Activated naive CD4-positive, alpha-beta T cell treated with anti-CD3 and anti-CD28 coated beads for 36 hours (primary cell): ENCODE data around the gene THADA. TPM values are rescaled to one million over a fixed set of nuclear protein-coding genes. Genes with fewer than 3 reads are reported as not detected.

Experiments used
- CTCF ChIA-PET: fragments of 350-600 bp; sonication (Branson Sonifier 250); formaldehyde crosslinking; loops from one replicate; lab custom pipeline; 2021; ENCODE audit warnings: antibody characterized with exemption; lab: Charles Lee
- DNase-seq: peaks from one replicate; pipeline ENCODE4 v3.0.0-alpha.2; 2020
- H3K27ac Mint-ChIP-seq: one replicate; pipeline ENCODE4 v1.8.0; 2021; ENCODE audit warnings: mild to moderate bottlenecking, mixed read lengths
- H3K27me3 Mint-ChIP-seq: one replicate; pipeline ENCODE4 v1.8.0; 2021; ENCODE audit warnings: low read depth, mixed read lengths
- H3K36me3 Mint-ChIP-seq: one replicate; pipeline ENCODE4 v1.8.0; 2021; ENCODE audit warnings: low read depth, mixed read lengths
- H3K4me1 Mint-ChIP-seq: one replicate; pipeline ENCODE4 v1.8.0; 2021; ENCODE audit warnings: low read depth, mixed read lengths
- H3K4me3 Mint-ChIP-seq: one replicate; pipeline ENCODE4 v1.8.0; 2021; ENCODE audit warnings: mild to moderate bottlenecking, moderate library complexity, mixed read lengths
- H3K9me3 Mint-ChIP-seq: one replicate; pipeline ENCODE4 v1.8.0; 2021; ENCODE audit warnings: mixed read lengths
- intact Hi-C: fragments of 100-400 bp; cut with micrococcal nuclease; formaldehyde crosslinking; loops from one replicate; pipeline ENCODE4 v1.15.1; 2023
- total RNA-seq, 2 experiments: library from RNA; stranded (reverse); gene quantifications; one replicate each; pipeline ENCODE4 v1.2.3, GENCODE V29; 2021

The THADA gene
- total RNA-seq, 2 experiments from 2014 or later, result 28.6 to 31.5 TPM

GRCh38 chr2:43444989-43445645 is 150.7 kb downstream of the THADA start:
- intact Hi-C loops, result no loop called here
- H3K4me1 Mint-ChIP-seq, result no peaks in the 10 kb centered on the region
- no peak overlapping the region for H3K27ac Mint-ChIP-seq
- H3K4me3 Mint-ChIP-seq, result no peak overlapping the region
- peaks cover 23% of the 10 kb centered on the region for H3K36me3 Mint-ChIP-seq
- no peaks in the 10 kb centered on the region for H3K9me3 Mint-ChIP-seq
- DNase-seq, result no peak
- CTCF ChIA-PET, result no interaction called here
- H3K27me3 Mint-ChIP-seq, result no peaks in the 10 kb centered on the region

DNA sequence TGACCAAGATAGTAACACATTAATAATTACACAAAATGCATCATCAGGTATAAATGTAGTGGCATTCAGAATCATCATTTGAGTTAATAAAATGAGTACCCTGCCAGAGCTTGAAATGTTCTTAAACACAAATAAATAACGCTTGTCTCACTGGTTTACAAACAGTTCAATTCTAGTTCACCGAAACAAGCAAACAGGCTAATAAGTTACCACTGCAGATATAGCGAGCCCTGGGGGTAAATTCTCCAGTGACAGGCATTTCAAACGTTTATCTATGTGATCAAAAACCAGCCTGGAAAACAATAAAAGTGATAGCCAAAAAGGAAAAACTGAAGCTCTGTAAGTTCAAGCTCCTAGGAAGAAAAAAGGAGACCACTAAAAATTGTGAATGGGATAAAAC is 152.6 kb downstream of the THADA start:
- CTCF ChIA-PET, result interaction anchor here (0.6 kb wide), 1 partner anchor 142 kb away, joined by 3 read pairs; no protein-coding TSS in a partner anchor
- DNase-seq, result no peak
- no peaks in the 10 kb centered on the region for H3K27me3 Mint-ChIP-seq
- intact Hi-C loops, result no loop called here
- no peaks in the 10 kb centered on the region for H3K9me3 Mint-ChIP-seq
- H3K27ac Mint-ChIP-seq, result no peak overlapping the region
- H3K36me3 Mint-ChIP-seq, result peaks cover 16% of the 10 kb centered on the region
- H3K4me1 Mint-ChIP-seq, result no peaks in the 10 kb centered on the region
- no peak overlapping the region for H3K4me3 Mint-ChIP-seq

DNA sequence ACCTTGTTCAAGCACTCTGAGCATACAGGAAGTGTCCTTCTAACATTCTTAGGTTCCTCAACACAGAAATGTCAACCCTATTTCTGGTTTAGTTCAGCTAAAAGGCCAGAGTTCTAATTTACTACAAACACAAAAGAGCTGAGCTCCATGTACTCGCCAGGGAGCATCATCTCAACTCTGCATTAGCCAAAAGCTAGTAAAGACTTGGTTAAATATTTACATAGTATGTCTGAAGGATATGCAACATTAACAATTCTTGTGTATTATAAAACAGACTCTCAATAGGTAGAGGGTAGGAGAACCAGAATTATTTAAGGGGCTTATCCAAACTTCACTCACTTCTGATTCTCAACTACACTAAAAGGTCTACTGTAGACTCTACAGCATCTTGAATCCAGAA is 154.6 kb downstream of the THADA start:
- Mint-ChIP-seq H3K4me3 (no peak overlapping the region), H3K9me3 (no peaks in the 10 kb centered on the region), H3K27ac (no peak overlapping the region), H3K27me3 (no peaks in the 10 kb centered on the region), H3K4me1 (no peaks in the 10 kb centered on the region), H3K36me3 (peaks cover 13% of the 10 kb centered on the region)
- CTCF ChIA-PET, result no interaction called here
- no peak for DNase-seq
- intact Hi-C loops, result no loop called here

- peaks cover 6% of the 10 kb centered on the region for H3K36me3 Mint-ChIP-seq
- H3K4me1 Mint-ChIP-seq, result no peaks in the 10 kb centered on the region
- intact Hi-C loops, result no loop called here
- no peak overlapping the region for H3K27ac Mint-ChIP-seq
- H3K4me3 Mint-ChIP-seq, result no peak overlapping the region
- CTCF ChIA-PET, result interaction anchor here (0.6 kb wide), 1 partner anchor 18 kb away, joined by 3 read pairs; no protein-coding TSS in a partner anchor
- no peak for DNase-seq
- no peaks in the 10 kb centered on the region for H3K9me3 Mint-ChIP-seq
- no peaks in the 10 kb centered on the region for H3K27me3 Mint-ChIP-seq
These were observed 156.8 kb downstream of the THADA start for GRCh38 chr2:43438858-43439655.

DNA sequence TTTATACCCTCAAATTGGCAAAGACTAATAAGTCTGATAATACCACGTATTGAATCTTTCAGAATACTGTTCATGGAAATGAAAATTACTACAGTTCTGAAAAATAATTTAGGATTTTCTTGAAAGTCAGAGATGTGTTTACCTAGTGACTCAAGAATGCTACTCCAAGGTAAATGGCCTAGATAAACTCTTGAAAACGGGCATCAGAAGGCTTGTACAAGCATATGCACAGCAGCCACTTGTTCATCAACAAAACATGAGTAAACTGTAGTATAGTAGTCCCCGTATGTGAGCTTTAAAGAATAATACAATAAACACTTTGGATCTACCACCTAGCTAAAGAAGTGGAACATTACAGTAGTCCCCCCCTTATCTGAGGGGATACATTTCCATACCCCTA is 157.5 kb downstream of the THADA start:
- intact Hi-C loops, result no loop called here
- Mint-ChIP-seq H3K4me3 (no peak overlapping the region), H3K9me3 (no peaks in the 10 kb centered on the region), H3K27me3 (no peaks in the 10 kb centered on the region), H3K4me1 (no peaks in the 10 kb centered on the region), H3K36me3 (peaks cover 6% of the 10 kb centered on the region), H3K27ac (no peak overlapping the region)
- CTCF ChIA-PET, result interaction anchor here (0.6 kb wide), 1 partner anchor 463 kb away, joined by 3 read pairs; no protein-coding TSS in a partner anchor
- no peak for DNase-seq

DNA sequence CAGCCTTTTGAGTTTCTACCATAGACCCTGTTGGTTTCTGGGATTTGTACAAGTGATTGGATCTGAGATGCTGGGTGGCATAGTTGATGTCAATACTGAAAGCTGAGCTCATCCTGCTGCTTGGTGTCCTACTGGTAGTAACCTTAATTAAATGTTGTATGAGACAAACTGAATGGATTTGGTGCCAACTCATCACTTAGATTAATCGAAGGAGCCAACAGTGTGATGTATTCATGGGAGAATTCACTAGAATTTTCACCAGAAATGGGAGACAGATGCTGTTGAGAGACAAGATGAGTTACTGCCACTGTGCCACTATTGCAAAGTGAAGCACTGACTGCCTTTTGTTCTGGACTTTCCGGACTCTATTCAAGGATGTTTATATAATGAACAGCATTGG is 158.5 kb downstream of the THADA start:
- CTCF ChIA-PET, result no interaction called here
- DNase-seq, result no peak
- Mint-ChIP-seq H3K27me3 (no peaks in the 10 kb centered on the region), H3K36me3 (peaks cover 8% of the 10 kb centered on the region), H3K27ac (no peak overlapping the region), H3K4me3 (no peak overlapping the region), H3K9me3 (no peaks in the 10 kb centered on the region), H3K4me1 (no peaks in the 10 kb centered on the region)
- intact Hi-C loops, result no loop called here

DNA sequence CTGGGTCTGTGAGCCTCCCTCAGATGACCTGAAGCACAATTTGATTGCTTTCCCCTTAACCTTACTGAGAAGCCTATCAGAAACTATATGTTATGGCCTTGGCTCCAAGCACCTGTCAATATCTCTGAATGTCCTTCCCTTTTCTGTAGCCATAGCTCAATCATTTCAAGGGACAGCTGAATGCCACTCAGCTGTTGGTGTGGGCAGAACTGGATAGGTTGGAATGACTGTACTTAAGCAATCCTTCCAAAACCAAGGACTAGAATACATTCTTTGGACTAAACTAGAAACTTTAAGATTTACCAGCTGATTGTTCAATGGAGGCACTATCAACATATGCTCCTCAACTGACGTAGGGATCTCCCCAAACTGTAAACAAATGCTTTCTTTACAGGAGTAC is 159.4 kb downstream of the THADA start:
- intact Hi-C loops, result no loop called here
- Mint-ChIP-seq H3K27ac (no peak overlapping the region), H3K4me3 (no peak overlapping the region), H3K36me3 (peaks cover 8% of the 10 kb centered on the region), H3K9me3 (no peaks in the 10 kb centered on the region), H3K27me3 (no peaks in the 10 kb centered on the region), H3K4me1 (no peaks in the 10 kb centered on the region)
- CTCF ChIA-PET, result interaction anchor here (0.9 to 1.4 kb wide), 2 partner anchors 15 to 309 kb away, joined by 3 to 4 read pairs; no protein-coding TSS in a partner anchor
- DNase-seq, result no peak

- Mint-ChIP-seq H3K27me3 (no peaks in the 10 kb centered on the region), H3K27ac (no peak overlapping the region), H3K36me3 (peaks cover 12% of the 10 kb centered on the region), H3K4me1 (no peaks in the 10 kb centered on the region), H3K9me3 (no peaks in the 10 kb centered on the region), H3K4me3 (no peak overlapping the region)
- DNase-seq, result no peak
- intact Hi-C loops, result no loop called here
- CTCF ChIA-PET, result interaction anchor here (0.9 to 1.4 kb wide), 2 partner anchors 16 to 309 kb away, joined by 3 to 4 read pairs; no protein-coding TSS in a partner anchor
These were observed 160.1 kb downstream of the THADA start for GRCh38 chr2:43435746-43436145.

- no peaks in the 10 kb centered on the region for H3K27me3 Mint-ChIP-seq
- no peak for DNase-seq
- intact Hi-C loops, result no loop called here
- CTCF ChIA-PET, result no interaction called here
- no peaks in the 10 kb centered on the region for H3K9me3 Mint-ChIP-seq
- H3K27ac Mint-ChIP-seq, result no peak overlapping the region
- H3K4me3 Mint-ChIP-seq, result no peak overlapping the region
- peaks cover 23% of the 10 kb centered on the region for H3K36me3 Mint-ChIP-seq
- H3K4me1 Mint-ChIP-seq, result peaks cover 19% of the 10 kb centered on the region
These were observed 165.3 kb downstream of the THADA start for GRCh38 chr2:43430489-43430888.

DNA sequence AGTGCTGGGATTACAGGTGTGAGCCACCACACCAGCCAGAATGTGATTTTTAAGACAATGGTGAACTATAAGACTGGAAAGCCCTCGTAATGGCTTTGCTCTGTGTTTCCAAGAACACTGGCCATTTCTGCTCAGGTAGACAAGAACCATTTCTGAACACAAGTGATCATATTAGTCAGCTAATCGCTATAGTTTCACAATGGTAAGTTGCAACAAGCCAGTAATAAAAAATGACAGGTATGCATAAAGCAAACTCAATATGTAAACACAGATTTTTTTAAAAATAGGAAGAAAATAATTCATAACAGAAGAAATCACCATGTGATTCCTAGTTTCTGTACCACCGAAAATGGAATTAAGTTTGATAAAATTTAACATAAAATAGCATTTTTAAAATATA is 166.5 kb downstream of the THADA start:
- CTCF ChIA-PET, result no interaction called here
- intact Hi-C loops, result no loop called here
- H3K4me3 Mint-ChIP-seq, result no peak overlapping the region
- H3K27ac Mint-ChIP-seq, result no peak overlapping the region
- DNase-seq, result no peak
- H3K9me3 Mint-ChIP-seq, result no peaks in the 10 kb centered on the region
- peaks cover 28% of the 10 kb centered on the region for H3K4me1 Mint-ChIP-seq
- no peaks in the 10 kb centered on the region for H3K27me3 Mint-ChIP-seq
- peaks cover 25% of the 10 kb centered on the region for H3K36me3 Mint-ChIP-seq

DNA sequence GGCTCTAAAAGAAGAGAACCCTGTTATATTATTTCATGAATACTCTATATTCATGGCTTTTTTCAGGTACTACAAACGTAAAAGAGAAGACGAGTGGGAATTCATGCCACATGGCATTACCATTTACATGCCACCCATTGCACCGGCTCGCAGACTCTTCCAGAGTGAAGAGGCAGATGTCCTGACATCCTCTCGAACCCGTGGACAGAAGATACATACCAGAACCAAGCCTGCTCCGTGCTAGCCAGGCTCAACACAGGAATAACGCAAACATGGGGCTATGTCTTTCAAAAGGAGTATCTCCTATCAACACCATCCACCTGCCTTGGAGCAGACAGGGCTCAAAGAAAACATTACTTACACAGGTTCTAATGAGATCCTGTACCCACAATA is 168.8 kb downstream of the THADA start:
- H3K27ac Mint-ChIP-seq, result no peak overlapping the region
- no peaks in the 10 kb centered on the region for H3K27me3 Mint-ChIP-seq
- H3K9me3 Mint-ChIP-seq, result no peaks in the 10 kb centered on the region
- CTCF ChIA-PET, result interaction anchor here (1.2 kb wide), 1 partner anchor 198 kb away, joined by 4 read pairs; no protein-coding TSS in a partner anchor
- no peak overlapping the region for H3K4me3 Mint-ChIP-seq
- peaks cover 32% of the 10 kb centered on the region for H3K36me3 Mint-ChIP-seq
- no peak for DNase-seq
- H3K4me1 Mint-ChIP-seq, result peaks cover 31% of the 10 kb centered on the region
- intact Hi-C loops, result no loop called here

DNA sequence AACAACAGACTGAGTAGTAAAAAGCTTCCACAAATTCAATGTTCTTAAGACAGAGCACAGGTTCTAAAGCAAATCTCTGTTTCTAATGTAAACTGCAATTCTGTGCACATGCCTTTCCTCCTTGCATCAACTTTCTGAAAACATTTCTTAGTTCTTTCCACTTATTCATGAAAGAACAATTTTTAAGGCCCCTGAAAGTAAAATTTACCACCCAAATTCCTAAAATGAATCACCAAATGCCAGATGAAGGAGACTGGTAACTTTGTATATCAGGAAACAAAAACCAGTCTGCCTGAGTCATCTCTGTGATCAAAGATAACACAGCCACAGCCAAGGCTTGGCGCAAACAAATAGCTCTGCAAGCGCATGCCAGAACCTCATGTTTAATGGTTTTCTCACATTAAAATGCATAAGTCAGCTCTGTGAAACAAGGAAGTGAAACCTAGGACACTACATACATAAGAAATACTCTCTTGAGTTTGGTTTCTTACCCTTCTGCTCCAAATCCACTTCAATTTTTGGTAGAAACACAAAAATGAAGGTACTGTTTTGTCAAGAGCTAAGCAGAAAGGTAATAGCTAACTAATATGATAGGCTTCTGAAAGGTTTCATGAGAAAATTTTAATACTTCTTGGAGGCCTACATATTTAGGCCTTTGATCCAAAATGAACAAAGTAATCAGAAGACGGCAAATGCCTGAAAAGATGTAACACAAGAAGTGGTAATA is 169.4 kb downstream of the THADA start:
- peaks cover 31% of the 10 kb centered on the region for H3K4me1 Mint-ChIP-seq
- DNase-seq, result peak; percentile 80
- H3K4me3 Mint-ChIP-seq, result no peak overlapping the region
- no peaks in the 10 kb centered on the region for H3K9me3 Mint-ChIP-seq
- H3K27me3 Mint-ChIP-seq, result no peaks in the 10 kb centered on the region
- CTCF ChIA-PET, result interaction anchor here (1.2 to 1.6 kb wide), 2 partner anchors 37 to 198 kb away, joined by 4 read pairs; no protein-coding TSS in a partner anchor
- intact Hi-C loops, result loop anchor here (1.0 kb wide), 4 partner anchors 39 to 694 kb away; no protein-coding TSS in a partner anchor
- peak overlapping the region; percentile 14 for H3K27ac Mint-ChIP-seq
- H3K36me3 Mint-ChIP-seq, result peaks cover 32% of the 10 kb centered on the region
